OCI-LY3 (cell line): Measurements from ENCODE around the gene GALNT2.

Source experiments
- H2AFZ ChIP-seq: fragments of 200-600, 300-600 bp; shearing (Covaris generic); 2 replicates; pipeline ENCODE4 v1.6.0; 2014; ENCODE audit warnings: antibody characterized with exemption, low read depth, low read length
- H3K27ac ChIP-seq: fragments of 200-600, 300-600 bp; sonication (generic); 2 replicates; pipeline ENCODE4 v1.5.1; 2014; ENCODE audit warnings: mild to moderate bottlenecking, low read length, moderate library complexity, mixed read lengths
- H3K27me3 ChIP-seq: fragments of 200-600, 300-600 bp; sonication (generic); 2 replicates; pipeline ENCODE4 v1.6.1; 2014; ENCODE audit warnings: low read depth, low read length, mixed read lengths
- H3K36me3 ChIP-seq: fragments of 200-600, 300-600 bp; sonication (generic); replicated peaks from 2 replicates; pipeline ENCODE3; 2014; ENCODE audit warnings: low read depth, low read length, mixed read lengths
- H3K4me1 ChIP-seq: fragments of 300-600, 200-600 bp; sonication (generic); 2 replicates; pipeline ENCODE4 v1.6.1; 2014; ENCODE audit warnings: low read length, mixed read lengths
- H3K4me2 ChIP-seq: fragments of 200-600, 300-600 bp; sonication (generic); 2 replicates; pipeline ENCODE4 v1.6.1; 2014; ENCODE audit warnings: low read length, mixed read lengths
- H3K4me3 ChIP-seq: fragments of 300-600, 200-600 bp; sonication (generic); 2 replicates; pipeline ENCODE4 v1.5.1; 2014; ENCODE audit warnings: antibody characterized with exemption, mild to moderate bottlenecking, low read length, moderate library complexity
- H3K79me2 ChIP-seq: fragments of 300-600, 200-600 bp; shearing (Covaris generic); 2 replicates; pipeline ENCODE4 v1.6.1; 2014; ENCODE audit warnings: mild to moderate bottlenecking, low read length, mixed read lengths
- H3K9ac ChIP-seq: fragments of 300-600, 200-600 bp; shearing (Covaris generic); 2 replicates; pipeline ENCODE4 v1.6.0; 2014; ENCODE audit warnings: mild to moderate bottlenecking, low read length, moderate library complexity
- H3K9me3 ChIP-seq: fragments of 200-600, 300-600 bp; shearing (Covaris generic); 2 replicates; pipeline ENCODE4 v1.6.1; 2014; ENCODE audit warnings: low read length, mixed read lengths; ENCODE audit not compliant: insufficient read depth
- H4K20me1 ChIP-seq: fragments of 200-600, 300-600 bp; sonication (generic); 2 replicates; pipeline ENCODE4 v1.6.1; 2016; ENCODE audit warnings: low read length, mixed read lengths; ENCODE audit not compliant: insufficient read depth
- EZH2phosphoT487 ChIP-seq: fragments of 200-600 bp; shearing (Covaris generic); IDR thresholded peaks from 2 replicates; pipeline ENCODE4 v1.6.1; 2018; ENCODE audit warnings: antibody characterized with exemption, mixed run types, low read depth
- TF ChIP-seq, protein P1 (sequence below): fragments of 200-600, 300-600 bp; sonication (generic); IDR thresholded peaks from 2 replicates; pipeline ENCODE4 v1.5.1; 2014; ENCODE audit warnings: antibody characterized with exemption, low read length, low read depth

The GALNT2 gene

GRCh38 chr1:230326971-230327891 lies 260.2 kb downstream of the GALNT2 start:
- Histone ChIP-seq H4K20me1 (no peaks in the 10 kb centered on the region), H3K4me1 (peaks cover 38% of the 10 kb centered on the region), H3K4me2 (peak overlapping the region; percentile 77), H3K79me2 (no peaks in the 10 kb centered on the region), H3K9me3 (no peaks in the 10 kb centered on the region), H2AFZ (0 out of 2 replicates have a peak overlapping the region, but pooled peaks have one; percentile 16), H3K9ac (no peak overlapping the region), H3K4me3 (peak overlapping the region; percentile 48), H3K27me3 (no peaks in the 10 kb centered on the region), H3K27ac (0 out of 2 replicates have a peak overlapping the region, but pooled peaks have one; percentile 3), H3K36me3 (no peaks in the 10 kb centered on the region)
- no peak for TF ChIP-seq EZH2phosphoT487
- TF ChIP-seq, protein P1, sequence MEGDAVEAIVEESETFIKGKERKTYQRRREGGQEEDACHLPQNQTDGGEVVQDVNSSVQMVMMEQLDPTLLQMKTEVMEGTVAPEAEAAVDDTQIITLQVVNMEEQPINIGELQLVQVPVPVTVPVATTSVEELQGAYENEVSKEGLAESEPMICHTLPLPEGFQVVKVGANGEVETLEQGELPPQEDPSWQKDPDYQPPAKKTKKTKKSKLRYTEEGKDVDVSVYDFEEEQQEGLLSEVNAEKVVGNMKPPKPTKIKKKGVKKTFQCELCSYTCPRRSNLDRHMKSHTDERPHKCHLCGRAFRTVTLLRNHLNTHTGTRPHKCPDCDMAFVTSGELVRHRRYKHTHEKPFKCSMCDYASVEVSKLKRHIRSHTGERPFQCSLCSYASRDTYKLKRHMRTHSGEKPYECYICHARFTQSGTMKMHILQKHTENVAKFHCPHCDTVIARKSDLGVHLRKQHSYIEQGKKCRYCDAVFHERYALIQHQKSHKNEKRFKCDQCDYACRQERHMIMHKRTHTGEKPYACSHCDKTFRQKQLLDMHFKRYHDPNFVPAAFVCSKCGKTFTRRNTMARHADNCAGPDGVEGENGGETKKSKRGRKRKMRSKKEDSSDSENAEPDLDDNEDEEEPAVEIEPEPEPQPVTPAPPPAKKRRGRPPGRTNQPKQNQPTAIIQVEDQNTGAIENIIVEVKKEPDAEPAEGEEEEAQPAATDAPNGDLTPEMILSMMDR, result no peak

DNA sequence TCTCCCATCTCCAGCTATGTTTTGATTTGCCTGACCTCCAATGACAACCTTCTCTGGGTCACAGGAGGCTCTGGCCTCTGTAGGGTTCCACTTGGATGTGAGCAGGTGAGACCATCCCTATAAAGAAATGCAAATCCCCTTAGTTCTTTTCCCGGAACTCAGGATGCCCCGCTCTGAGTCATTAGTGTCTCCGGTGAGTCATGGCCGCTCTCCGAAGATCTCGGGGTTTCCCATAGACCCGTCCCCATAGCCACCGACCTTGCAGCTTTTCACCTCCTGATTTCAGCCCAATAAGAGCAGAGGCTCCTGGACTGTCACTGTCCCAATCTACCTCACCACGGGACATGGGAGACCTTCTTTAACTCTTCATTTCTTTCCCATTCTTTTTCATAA lies 260.9 kb downstream of the GALNT2 start:
- Histone ChIP-seq H3K79me2 (no peaks in the 10 kb centered on the region), H3K9me3 (no peaks in the 10 kb centered on the region), H3K27me3 (no peaks in the 10 kb centered on the region), H3K9ac (peak overlapping the region; percentile 26; the same call in 1 of the 2 replicates), H3K4me1 (peaks cover 38% of the 10 kb centered on the region), H2AFZ (peak overlapping the region; percentile 38), H3K27ac (peak overlapping the region; percentile 50), H4K20me1 (no peaks in the 10 kb centered on the region), H3K4me3 (peak overlapping the region; percentile 48), H3K4me2 (peak overlapping the region; percentile 77), H3K36me3 (no peaks in the 10 kb centered on the region)
- TF ChIP-seq, protein P1, result no peak
- TF ChIP-seq EZH2phosphoT487, result no peak

GRCh38 chr1:230328342-230329015 lies 261.4 kb downstream of the GALNT2 start:
- no peaks in the 10 kb centered on the region for H4K20me1 ChIP-seq
- no peaks in the 10 kb centered on the region for H3K79me2 ChIP-seq
- H3K4me2 ChIP-seq, result peak overlapping the region; percentile 77
- H3K4me3 ChIP-seq, result peak overlapping the region; percentile 48
- peak overlapping the region; percentile 50 for H3K27ac ChIP-seq
- H3K36me3 ChIP-seq, result no peaks in the 10 kb centered on the region
- TF ChIP-seq, protein P1, result no peak
- no peak for TF ChIP-seq EZH2phosphoT487
- peaks cover 38% of the 10 kb centered on the region for H3K4me1 ChIP-seq
- H3K9me3 ChIP-seq, result no peaks in the 10 kb centered on the region
- peak overlapping the region; percentile 26; the same call in 1 of the 2 replicates for H3K9ac ChIP-seq
- H2AFZ ChIP-seq, result peak overlapping the region; percentile 38
- H3K27me3 ChIP-seq, result no peaks in the 10 kb centered on the region

DNA sequence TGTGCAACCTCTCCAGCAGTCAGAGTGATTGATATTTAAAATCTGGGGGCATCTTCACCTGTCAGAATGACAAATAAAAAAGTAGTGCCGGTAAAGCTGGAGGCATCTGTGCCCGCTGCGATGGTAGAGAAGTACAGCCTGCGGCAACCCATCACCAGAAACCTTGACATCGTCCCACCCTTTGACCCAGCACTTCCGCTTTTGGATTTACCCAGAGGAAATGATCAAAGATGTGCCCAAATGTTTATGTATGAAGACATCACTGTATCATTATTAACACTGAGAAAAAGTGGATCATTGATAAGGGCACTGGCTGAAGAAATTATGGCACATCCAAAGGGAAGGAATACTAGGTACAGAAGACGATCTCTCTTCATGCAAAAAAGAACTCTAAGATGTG lies 263.1 kb downstream of the GALNT2 start:
- H3K27me3 ChIP-seq, result no peaks in the 10 kb centered on the region
- TF ChIP-seq, protein P1, result no peak
- TF ChIP-seq EZH2phosphoT487, result no peak

More for the DNA sequence above, 263.1 kb downstream of the GALNT2 start:
- Histone ChIP-seq H4K20me1 (no peaks in the 10 kb centered on the region), H3K4me2 (peak overlapping the region; percentile 56), H3K9ac (no peak overlapping the region), H3K36me3 (no peaks in the 10 kb centered on the region), H3K27ac (no peak overlapping the region), H3K4me3 (peak overlapping the region; percentile 43), H3K79me2 (no peaks in the 10 kb centered on the region), H3K9me3 (no peaks in the 10 kb centered on the region), H3K4me1 (peaks cover 38% of the 10 kb centered on the region), H2AFZ (peak overlapping the region; percentile 34; the same call in 1 of the 2 replicates)
